IPS DF 19.7 (cell line): Measurements from ENCODE around the gene SCT.

ENCODE experiments used
- DNase-seq: peaks from one replicate; pipeline ENCODE4 v3.0.0-alpha.2; 2013; ENCODE audit warnings: low read depth, low spot score

The SCT gene

GRCh38 chr11:610146-610801 is 16.7 kb downstream of the SCT start:
- no peak for DNase-seq

GRCh38 chr11:609341-609811 is 17.6 kb downstream of the SCT start:
- DNase-seq = no peak

GRCh38 chr11:608791-609251 is 18.2 kb downstream of the SCT start:
- DNase-seq = no peak

- DNase-seq = no peak
Measured at GRCh38 chr11:607971-608659, 18.9 kb downstream of the SCT start.

GRCh38 chr11:607020-607780 is 19.8 kb downstream of the SCT start:
- no peak for DNase-seq

GRCh38 chr11:606245-606644 is 20.7 kb downstream of the SCT start:
- no peak for DNase-seq

- no peak for DNase-seq
Measured at GRCh38 chr11:605286-606129, 21.5 kb downstream of the SCT start.

GRCh38 chr11:603154-603553 is 23.8 kb downstream of the SCT start:
- no peak for DNase-seq

- DNase-seq = no peak
Measured at GRCh38 chr11:601573-602245, 25.3 kb downstream of the SCT start.

- DNase-seq = no peak
Measured at GRCh38 chr11:598005-598680, 28.8 kb downstream of the SCT start.

- DNase-seq = no peak
Measured at GRCh38 chr11:597166-597725, 29.7 kb downstream of the SCT start.

GRCh38 chr11:596374-596773 is 30.6 kb downstream of the SCT start:
- no peak for DNase-seq

- DNase-seq = no peak
Measured at GRCh38 chr11:595400-595799, 31.6 kb downstream of the SCT start.

GRCh38 chr11:593347-593746 is 33.6 kb downstream of the SCT start:
- no peak for DNase-seq

GRCh38 chr11:592918-593317 is 34.1 kb downstream of the SCT start:
- DNase-seq = no peak

GRCh38 chr11:592501-592900 is 34.5 kb downstream of the SCT start:
- DNase-seq = no peak

GRCh38 chr11:590997-591396 is 36.0 kb downstream of the SCT start:
- DNase-seq = no peak

- no peak for DNase-seq
Measured at GRCh38 chr11:589798-590197, 37.2 kb downstream of the SCT start.

GRCh38 chr11:587978-588380 is 39.0 kb downstream of the SCT start:
- no peak for DNase-seq

GRCh38 chr11:587546-587945 is 39.4 kb downstream of the SCT start:
- DNase-seq = no peak
